ENCODE results near the gene NSMF. TPM values are rescaled to one million over a fixed set of nuclear protein-coding genes. Genes with fewer than 3 reads are reported as not detected.

NSMF gene
- total and polyA plus RNA-seq, 10 of the 15 experiments (the other 5 are each of a cell fraction or from before 2014, with no cell fraction given): 0.13 to 44.3 (median 13.4) TPM

DNA sequence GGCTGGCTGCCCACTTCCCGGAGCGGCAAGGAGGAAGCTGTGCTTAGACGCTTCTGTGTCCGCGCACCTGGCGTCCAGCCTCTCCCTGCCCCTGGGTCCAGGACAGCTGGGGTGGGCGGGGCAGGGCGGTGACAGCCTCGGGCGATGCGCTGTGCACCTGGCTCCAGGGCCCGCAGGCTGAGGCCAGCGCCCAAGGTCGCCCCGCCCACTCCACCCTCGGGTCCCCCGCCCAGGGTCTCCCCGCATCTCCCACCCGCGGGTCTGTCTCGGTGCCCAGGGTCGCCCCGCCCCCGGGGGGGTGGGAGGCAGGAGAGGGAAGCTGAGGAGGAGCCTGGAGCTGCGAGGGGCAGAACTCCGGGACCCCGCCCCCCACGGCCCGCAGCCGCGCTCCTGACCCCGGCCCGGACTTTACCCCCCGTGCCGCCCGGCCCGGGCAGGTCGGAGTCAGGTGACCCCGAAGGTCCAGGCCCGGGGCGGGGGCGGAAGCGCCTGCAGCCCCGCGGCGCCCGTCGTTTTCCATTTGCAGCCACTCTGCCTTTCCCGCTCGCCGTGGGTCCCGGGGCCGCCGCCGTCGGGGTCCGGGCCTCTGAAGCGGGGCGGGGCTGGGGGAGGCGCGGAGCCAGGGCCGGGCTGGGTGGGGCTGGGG is 17.7 kb downstream of the NSMF start, which contains the start of gene ENTPD8:
ENTPD8 (minus strand) TSS at position 69 of the 646 bp plus-strand sequence. CDS start 3,072 bp downstream, outside the sequence.
- peak; percentile 61 for ATAC-seq
- Histone ChIP-seq H3K27ac (ENCODE audit: control insufficient read depth, insufficient read depth) (no peak within 1 kb of the TSS), H3K4me3 (no peak within 1 kb of the TSS), H2AFZ (ENCODE audit: control insufficient read depth, low read depth, low read length) (no peak within 1 kb of the TSS), H4K20me1 (ENCODE audit: control insufficient read depth, insufficient read depth) (no peaks in the 10 kb centered on the region), H3K9me3 (replicated peaks; ENCODE audit: control insufficient read depth, insufficient read depth, low read length) (no peaks in the 10 kb centered on the region), H3K27me3 (replicated peaks in 1 of 2; ENCODE audit: control insufficient read depth in 2 of 2, insufficient read depth in 2 of 2, low read length in 1 of 2) (no peaks in the 10 kb centered on the region), H3K4me1 (ENCODE audit: control insufficient read depth, insufficient read depth, low read length) (peaks cover 8% of the 10 kb centered on the region), H3K36me3 (ENCODE audit: control insufficient read depth in 2 of 2, insufficient read depth in 2 of 2, low read length in 1 of 2) (no peaks in the 10 kb centered on the region), H3K79me2 (ENCODE audit: control insufficient read depth, insufficient read depth, low read length) (no peaks in the 10 kb centered on the region), H3K9ac (ENCODE audit: control insufficient read depth, insufficient read depth, low read length) (no peak within 1 kb of the TSS), H3K4me2 (ENCODE audit: control insufficient read depth, insufficient read depth) (0 out of 2 replicates have a peak within 1 kb of the TSS, but pooled peaks have one; percentile 55)
- FAIRE-seq: no peak
- ChIA-PET RAD21 (ENCODE audit: unreplicated experiment) (no interaction called here), CTCF (interaction anchor here (0.5 to 3.0 kb wide), 4 partner anchors 17 to 139 kb away, joined by 3 to 16 read pairs (median 7); partner anchors contain the start of genes EXD3, NOXA1 and NRARP), POLR2A (interaction anchor here (0.5 kb wide), 1 partner anchor 69 kb away, joined by 3 read pairs; no protein-coding TSS in a partner anchor), SMC1A (ENCODE audit: uncharacterized antibody, unreplicated experiment) (interaction anchor here (0.7 kb wide), 1 partner anchor 148 kb away, joined by 3 read pairs; no protein-coding TSS in a partner anchor)
- in situ Hi-C loops (cut with MboI): no loop called here
- intact Hi-C loops (cut with micrococcal nuclease; ENCODE audit: unreplicated experiment): no loop called here
- WGBS (ENCODE audit: insufficient coverage, insufficient replicate concordance, low lambda C conversion rate, missing lambda C conversion rate): 12% methylated on average over 29 of the region's 62 CpGs
- no TSS peak for BruUV-seq (replicated peaks)
- TF ChIP-seq GATAD2B (conservative IDR thresholded peaks at IDR 0.05; ENCODE audit: low read depth) (peak; percentile 57; the same call in 1 of the 2 replicates), BCL11A (IDR thresholded peaks at IDR 0.05; ENCODE audit: low read depth, low read length) (no peak), ZZZ3 (IDR thresholded peaks at IDR 0.05; ENCODE audit: control insufficient read depth, insufficient read length, low read depth) (no peak), NR2F1 (conservative IDR thresholded peaks at IDR 0.05) (peak; percentile 56; the same call in 1 of the 2 replicates), STAT1 (conservative IDR thresholded peaks at IDR 0.05) (no peak), BHLHE40 (IDR thresholded peaks at IDR 0.05; ENCODE audit: borderline replicate concordance in 1 of 2, low read depth in 2 of 2, low read length in 1 of 2) (peak in 1 of 2 experiments; percentile 50; a peak in 1 of 4 replicates), IKZF1 (conservative IDR thresholded peaks at IDR 0.05) (0 out of 2 replicates have a peak, but pooled peaks have one; percentile 13)
- TF ChIP-seq, protein P1, sequence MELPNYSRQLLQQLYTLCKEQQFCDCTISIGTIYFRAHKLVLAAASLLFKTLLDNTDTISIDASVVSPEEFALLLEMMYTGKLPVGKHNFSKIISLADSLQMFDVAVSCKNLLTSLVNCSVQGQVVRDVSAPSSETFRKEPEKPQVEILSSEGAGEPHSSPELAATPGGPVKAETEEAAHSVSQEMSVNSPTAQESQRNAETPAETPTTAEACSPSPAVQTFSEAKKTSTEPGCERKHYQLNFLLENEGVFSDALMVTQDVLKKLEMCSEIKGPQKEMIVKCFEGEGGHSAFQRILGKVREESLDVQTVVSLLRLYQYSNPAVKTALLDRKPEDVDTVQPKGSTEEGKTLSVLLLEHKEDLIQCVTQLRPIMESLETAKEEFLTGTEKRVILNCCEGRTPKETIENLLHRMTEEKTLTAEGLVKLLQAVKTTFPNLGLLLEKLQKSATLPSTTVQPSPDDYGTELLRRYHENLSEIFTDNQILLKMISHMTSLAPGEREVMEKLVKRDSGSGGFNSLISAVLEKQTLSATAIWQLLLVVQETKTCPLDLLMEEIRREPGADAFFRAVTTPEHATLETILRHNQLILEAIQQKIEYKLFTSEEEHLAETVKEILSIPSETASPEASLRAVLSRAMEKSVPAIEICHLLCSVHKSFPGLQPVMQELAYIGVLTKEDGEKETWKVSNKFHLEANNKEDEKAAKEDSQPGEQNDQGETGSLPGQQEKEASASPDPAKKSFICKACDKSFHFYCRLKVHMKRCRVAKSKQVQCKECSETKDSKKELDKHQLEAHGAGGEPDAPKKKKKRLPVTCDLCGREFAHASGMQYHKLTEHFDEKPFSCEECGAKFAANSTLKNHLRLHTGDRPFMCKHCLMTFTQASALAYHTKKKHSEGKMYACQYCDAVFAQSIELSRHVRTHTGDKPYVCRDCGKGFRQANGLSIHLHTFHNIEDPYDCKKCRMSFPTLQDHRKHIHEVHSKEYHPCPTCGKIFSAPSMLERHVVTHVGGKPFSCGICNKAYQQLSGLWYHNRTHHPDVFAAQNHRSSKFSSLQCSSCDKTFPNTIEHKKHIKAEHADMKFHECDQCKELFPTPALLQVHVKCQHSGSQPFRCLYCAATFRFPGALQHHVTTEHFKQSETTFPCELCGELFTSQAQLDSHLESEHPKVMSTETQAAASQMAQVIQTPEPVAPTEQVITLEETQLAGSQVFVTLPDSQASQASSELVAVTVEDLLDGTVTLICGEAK (IDR thresholded peaks at IDR 0.05; ENCODE audit: borderline replicate concordance): no peak
- TF ChIP-seq, protein P2, sequence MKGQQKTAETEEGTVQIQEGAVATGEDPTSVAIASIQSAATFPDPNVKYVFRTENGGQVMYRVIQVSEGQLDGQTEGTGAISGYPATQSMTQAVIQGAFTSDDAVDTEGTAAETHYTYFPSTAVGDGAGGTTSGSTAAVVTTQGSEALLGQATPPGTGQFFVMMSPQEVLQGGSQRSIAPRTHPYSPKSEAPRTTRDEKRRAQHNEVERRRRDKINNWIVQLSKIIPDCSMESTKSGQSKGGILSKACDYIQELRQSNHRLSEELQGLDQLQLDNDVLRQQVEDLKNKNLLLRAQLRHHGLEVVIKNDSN (IDR thresholded peaks at IDR 0.05; ENCODE audit: borderline replicate concordance, extremely low read length, insufficient read depth, low read depth, low read length): peak; percentile 15
- DNase-seq (ENCODE audit: low read depth, low spot score): no peak
